ENCODE measurements around the gene PALM. TPM values are rescaled to one million over a fixed set of nuclear protein-coding genes. Genes with fewer than 3 reads are reported as not detected.

Gene PALM
- total and polyA plus RNA-seq, 4 donors = 0.92 to 5.1 (median 4.3) TPM

- TF ChIP-seq ZBTB33 (IDR thresholded peaks at IDR 0.05) (no peak), RXRA (IDR thresholded peaks at IDR 0.05) (no peak), TAF1 (conservative IDR thresholded peaks at IDR 0.05) (no peak)
These were observed 38.9 kb downstream of the PALM start (continued) for GRCh38 chr19:747432-748273.

DNA sequence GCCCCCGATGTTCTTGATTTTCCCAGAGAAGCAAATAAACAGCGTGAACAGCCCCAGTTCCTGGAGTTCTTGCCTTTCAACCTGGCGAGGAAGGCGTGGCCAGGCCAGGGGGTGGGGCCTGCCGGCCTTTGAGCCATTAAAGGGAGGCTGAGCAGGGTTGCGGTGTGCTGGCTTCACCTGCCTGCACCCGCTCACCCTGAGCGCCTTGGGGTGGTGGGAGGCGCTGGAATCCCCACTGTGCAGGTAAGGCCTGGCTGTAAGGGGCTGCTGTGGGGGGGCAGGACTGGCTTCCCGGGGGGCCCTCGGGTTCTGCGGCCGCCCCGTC lies 39.5 kb downstream of the PALM start:
- H3K36me3 ChIP-seq (ENCODE audit: control insufficient read depth in 4 of 4, insufficient read depth in 3 of 4, low read depth in 1 of 4, low read length in 3 of 4) = no peaks in the 10 kb centered on the region
- no peak for TF ChIP-seq EGR1 (IDR thresholded peaks at IDR 0.05; ENCODE audit: low read depth in 2 of 2)
- 78% methylated on average over 14 of the region's 14 CpGs for WGBS
- no peaks in the 10 kb centered on the region for H3K4me1 ChIP-seq (ENCODE audit: control insufficient read depth in 4 of 4, insufficient read depth in 4 of 4, low read length in 3 of 4)
- no peak overlapping the region for H3K27ac ChIP-seq (ENCODE audit: low read depth in 1 of 2, low read length in 2 of 2)
- no peak overlapping the region for H3K9ac ChIP-seq (ENCODE audit: low read depth in 1 of 2, low read length in 2 of 2)
- no peaks in the 10 kb centered on the region for H3K27me3 ChIP-seq (ENCODE audit: control insufficient read depth in 4 of 4, insufficient read depth in 4 of 4, low read length in 3 of 4)
- DNase-seq (ENCODE audit: low spot score) = no peak
- H3K9me3 ChIP-seq (ENCODE audit: control insufficient read depth in 4 of 4, low read length in 3 of 4) = peaks cover 0 to 2% (median 0%) of the 10 kb centered on the region in 4 donors
- no peak overlapping the region for H3K4me3 ChIP-seq (ENCODE audit: low read depth in 1 of 3, low read length in 3 of 3)

DNA sequence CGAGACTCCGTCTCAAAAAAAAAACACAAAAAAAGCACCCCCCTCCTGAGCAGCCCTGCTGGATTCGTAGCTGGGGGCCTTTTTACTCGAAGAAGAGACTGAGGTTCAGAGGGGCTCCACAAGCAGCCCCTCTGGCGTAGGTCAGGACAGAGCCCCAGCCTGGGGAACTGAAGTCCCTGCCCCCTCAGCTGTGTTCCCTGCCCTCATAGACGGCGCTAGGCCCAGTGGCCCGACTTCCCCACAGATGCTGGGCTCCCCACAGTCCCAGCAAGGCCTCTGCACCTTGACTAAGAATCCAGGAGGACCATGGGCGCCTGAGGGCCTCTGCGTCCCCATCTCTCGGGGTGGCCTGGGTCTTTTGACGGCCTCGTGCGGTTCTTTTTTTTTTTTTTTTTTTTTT lies 41.1 kb downstream of the PALM start:
- WGBS = 82% methylated on average over 14 of the region's 14 CpGs
- Histone ChIP-seq H3K27ac (ENCODE audit: low read depth in 1 of 2, low read length in 2 of 2) (no peak overlapping the region), H3K4me1 (ENCODE audit: control insufficient read depth in 4 of 4, insufficient read depth in 4 of 4, low read length in 3 of 4) (no peaks in the 10 kb centered on the region), H3K27me3 (ENCODE audit: control insufficient read depth in 4 of 4, insufficient read depth in 4 of 4, low read length in 3 of 4) (no peaks in the 10 kb centered on the region), H3K9ac (ENCODE audit: low read depth in 1 of 2, low read length in 2 of 2) (no peak overlapping the region), H3K9me3 (ENCODE audit: control insufficient read depth in 4 of 4, low read length in 3 of 4) (peaks cover 0 to 2% (median 0%) of the 10 kb centered on the region in 4 donors), H3K36me3 (ENCODE audit: control insufficient read depth in 4 of 4, insufficient read depth in 3 of 4, low read depth in 1 of 4, low read length in 3 of 4) (no peaks in the 10 kb centered on the region), H3K4me3 (ENCODE audit: low read depth in 1 of 3, low read length in 3 of 3) (no peak overlapping the region)
- DNase-seq (ENCODE audit: low spot score) = no peak
- TF ChIP-seq GABPA (IDR thresholded peaks at IDR 0.05 in 1 of 2, conservative IDR thresholded peaks at IDR 0.05 in 1 of 2) = no peak
- no peak for TF ChIP-seq CTCF (IDR thresholded peaks at IDR 0.05; ENCODE audit: low read depth, low read length, missing input control)
- TF ChIP-seq HNF4G (IDR thresholded peaks at IDR 0.05) = no peak
- TF ChIP-seq NR2F2 (IDR thresholded peaks at IDR 0.05) = no peak

GRCh38 chr19:750640-751423 lies 42.1 kb downstream of the PALM start, which contains the start of gene MISP:
MISP (plus strand) TSS chr19:751112; CDS start chr19:756947, 5,835 bp downstream.
- Histone ChIP-seq H3K4me3 (ENCODE audit: low read depth in 1 of 3, low read length in 3 of 3) (no peak within 1 kb of the TSS), H3K36me3 (ENCODE audit: control insufficient read depth in 4 of 4, insufficient read depth in 3 of 4, low read depth in 1 of 4, low read length in 3 of 4) (no peaks in the 10 kb centered on the region), H3K9me3 (ENCODE audit: control insufficient read depth in 4 of 4, low read length in 3 of 4) (peaks cover 0 to 2% (median 0%) of the 10 kb centered on the region in 4 donors), H3K27me3 (ENCODE audit: control insufficient read depth in 4 of 4, insufficient read depth in 4 of 4, low read length in 3 of 4) (no peaks in the 10 kb centered on the region), H3K4me1 (ENCODE audit: control insufficient read depth in 4 of 4, insufficient read depth in 4 of 4, low read length in 3 of 4) (no peaks in the 10 kb centered on the region), H3K9ac (ENCODE audit: low read depth in 1 of 2, low read length in 2 of 2) (no peak within 1 kb of the TSS), H3K27ac (ENCODE audit: low read depth in 1 of 2, low read length in 2 of 2) (no peak within 1 kb of the TSS)
- TF ChIP-seq RXRA (IDR thresholded peaks at IDR 0.05) (no peak), FOXA2 (IDR thresholded peaks at IDR 0.05) (no peak), HNF4A (conservative IDR thresholded peaks at IDR 0.05) (no peak), SP1 (IDR thresholded peaks at IDR 0.05) (no peak)
- WGBS = 71% methylated on average over 31 of the region's 31 CpGs
- DNase-seq (ENCODE audit: low spot score) = no peak
